ENCODE results near the gene EFNA5.

Gene EFNA5

DNA sequence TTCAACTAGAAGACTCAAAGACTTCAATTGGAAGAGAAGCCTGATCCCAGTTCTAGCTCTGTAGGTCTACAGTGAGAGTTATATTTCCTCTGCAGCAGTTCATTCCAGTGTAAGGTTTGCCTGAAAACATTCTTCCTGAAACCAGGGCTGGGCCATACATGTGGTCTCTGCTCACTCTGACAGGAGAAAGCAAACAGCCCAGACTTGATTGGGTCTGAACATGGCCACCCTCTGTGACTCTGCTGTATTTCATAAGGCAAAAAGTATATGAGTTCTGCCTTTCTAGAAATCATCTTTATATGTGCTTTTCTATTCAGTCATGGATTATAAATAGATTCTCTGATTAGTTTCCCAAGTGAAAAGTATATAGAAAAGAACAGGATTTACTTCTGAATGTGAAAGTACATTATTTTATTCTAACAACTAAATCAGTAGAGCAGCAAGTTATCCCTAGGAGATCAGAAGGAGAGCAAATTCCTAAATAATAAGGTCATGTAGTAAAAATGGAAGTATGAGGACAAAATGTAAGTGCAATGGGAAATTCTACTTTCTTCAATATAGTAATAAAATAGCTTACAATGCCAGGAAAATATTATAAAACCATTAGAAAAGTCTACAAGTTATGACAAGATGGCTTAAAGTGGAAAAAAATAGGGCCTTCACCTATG lies 144.3 kb downstream of the EFNA5 start:
- peaks cover 20% of the 10 kb centered on the region for H3K4me1 ChIP-seq (ENCODE audit: control insufficient read depth, insufficient read depth, low read length)
- TF ChIP-seq, protein P1, sequence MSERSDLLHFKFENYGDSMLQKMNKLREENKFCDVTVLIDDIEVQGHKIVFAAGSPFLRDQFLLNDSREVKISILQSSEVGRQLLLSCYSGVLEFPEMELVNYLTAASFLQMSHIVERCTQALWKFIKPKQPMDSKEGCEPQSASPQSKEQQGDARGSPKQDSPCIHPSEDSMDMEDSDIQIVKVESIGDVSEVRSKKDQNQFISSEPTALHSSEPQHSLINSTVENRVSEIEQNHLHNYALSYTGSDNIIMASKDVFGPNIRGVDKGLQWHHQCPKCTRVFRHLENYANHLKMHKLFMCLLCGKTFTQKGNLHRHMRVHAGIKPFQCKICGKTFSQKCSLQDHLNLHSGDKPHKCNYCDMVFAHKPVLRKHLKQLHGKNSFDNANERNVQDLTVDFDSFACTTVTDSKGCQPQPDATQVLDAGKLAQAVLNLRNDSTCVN (tag by site-specific recombination; optimal IDR thresholded peaks at IDR 0.05) = no peak
- TF ChIP-seq, protein P2, sequence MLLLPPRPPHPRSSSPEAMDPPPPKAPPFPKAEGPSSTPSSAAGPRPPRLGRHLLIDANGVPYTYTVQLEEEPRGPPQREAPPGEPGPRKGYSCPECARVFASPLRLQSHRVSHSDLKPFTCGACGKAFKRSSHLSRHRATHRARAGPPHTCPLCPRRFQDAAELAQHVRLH (tag by site-specific recombination; IDR thresholded peaks at IDR 0.05) = no peak
- TF ChIP-seq ZNF621 (tag by site-specific recombination; IDR thresholded peaks at IDR 0.05) (no peak), ZNF768 (tag by site-specific recombination; IDR thresholded peaks at IDR 0.05) (no peak), ZNF2 (tag by site-specific recombination; IDR thresholded peaks at IDR 0.05) (no peak), PRDM1 (tag by site-specific recombination; IDR thresholded peaks at IDR 0.05) (peak; percentile 52), ZFP37 (tag by site-specific recombination; IDR thresholded peaks at IDR 0.05) (no peak), ZBTB17 (tag by site-specific recombination; IDR thresholded peaks at IDR 0.05) (0 out of 2 replicates have a peak, but pooled peaks have one; percentile 14), YY2 (tag by site-specific recombination; IDR thresholded peaks at IDR 0.05) (no peak), ZSCAN30 (tag by site-specific recombination; IDR thresholded peaks at IDR 0.05) (no peak), ZNF544 (tag by site-specific recombination; IDR thresholded peaks at IDR 0.05) (no peak)
- TF ChIP-seq, protein P3, sequence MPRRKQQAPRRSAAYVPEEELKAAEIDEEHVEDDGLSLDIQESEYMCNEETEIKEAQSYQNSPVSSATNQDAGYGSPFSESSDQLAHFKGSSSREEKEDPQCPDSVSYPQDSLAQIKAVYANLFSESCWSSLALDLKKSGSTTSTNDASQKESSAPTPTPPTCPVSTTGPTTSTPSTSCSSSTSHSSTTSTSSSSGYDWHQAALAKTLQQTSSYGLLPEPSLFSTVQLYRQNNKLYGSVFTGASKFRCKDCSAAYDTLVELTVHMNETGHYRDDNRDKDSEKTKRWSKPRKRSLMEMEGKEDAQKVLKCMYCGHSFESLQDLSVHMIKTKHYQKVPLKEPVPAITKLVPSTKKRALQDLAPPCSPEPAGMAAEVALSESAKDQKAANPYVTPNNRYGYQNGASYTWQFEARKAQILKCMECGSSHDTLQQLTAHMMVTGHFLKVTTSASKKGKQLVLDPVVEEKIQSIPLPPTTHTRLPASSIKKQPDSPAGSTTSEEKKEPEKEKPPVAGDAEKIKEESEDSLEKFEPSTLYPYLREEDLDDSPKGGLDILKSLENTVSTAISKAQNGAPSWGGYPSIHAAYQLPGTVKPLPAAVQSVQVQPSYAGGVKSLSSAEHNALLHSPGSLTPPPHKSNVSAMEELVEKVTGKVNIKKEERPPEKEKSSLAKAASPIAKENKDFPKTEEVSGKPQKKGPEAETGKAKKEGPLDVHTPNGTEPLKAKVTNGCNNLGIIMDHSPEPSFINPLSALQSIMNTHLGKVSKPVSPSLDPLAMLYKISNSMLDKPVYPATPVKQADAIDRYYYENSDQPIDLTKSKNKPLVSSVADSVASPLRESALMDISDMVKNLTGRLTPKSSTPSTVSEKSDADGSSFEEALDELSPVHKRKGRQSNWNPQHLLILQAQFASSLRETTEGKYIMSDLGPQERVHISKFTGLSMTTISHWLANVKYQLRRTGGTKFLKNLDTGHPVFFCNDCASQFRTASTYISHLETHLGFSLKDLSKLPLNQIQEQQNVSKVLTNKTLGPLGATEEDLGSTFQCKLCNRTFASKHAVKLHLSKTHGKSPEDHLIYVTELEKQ (tag by site-specific recombination; IDR thresholded peaks at IDR 0.05; ENCODE audit: borderline replicate concordance) = no peak
- no peak overlapping the region for H3K4me3 ChIP-seq (ENCODE audit: low read depth, low read length)
- no peaks in the 10 kb centered on the region for H3K36me3 ChIP-seq (ENCODE audit: control insufficient read depth in 2 of 2, insufficient read depth in 1 of 2, low read length in 2 of 2)
- no peak overlapping the region for H3K27ac ChIP-seq (ENCODE audit: extremely low read depth, low read depth, low read length)
- no peaks in the 10 kb centered on the region for H3K9me3 ChIP-seq (ENCODE audit: control insufficient read depth, insufficient read depth, low read depth, low read length)
- ChIA-PET CTCF (no interaction called here), POLR2A (no interaction called here)

DNA sequence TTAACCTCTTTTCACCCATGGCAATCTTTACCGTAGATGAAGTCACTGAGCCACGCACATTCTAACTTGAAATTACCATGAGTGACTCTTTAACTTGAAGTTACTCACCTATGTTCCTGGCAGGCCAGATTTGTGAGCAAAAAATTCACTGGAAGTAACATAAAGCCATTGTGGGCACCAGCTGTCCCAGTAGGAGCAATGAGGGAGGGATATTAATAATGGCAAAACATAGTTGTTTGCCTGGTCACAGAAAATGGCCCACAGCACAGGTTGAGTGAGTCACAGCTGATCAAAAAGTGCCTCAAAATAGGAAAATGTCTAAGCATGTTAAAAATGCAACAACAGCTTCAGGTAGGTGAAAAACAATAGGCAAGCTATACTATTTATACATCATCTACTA lies 146.6 kb downstream of the EFNA5 start:
- POLR2A ChIA-PET = no interaction called here
- no peak overlapping the region for H3K27ac ChIP-seq (ENCODE audit: extremely low read depth, low read depth, low read length)
- CTCF ChIA-PET = no interaction called here
- TF ChIP-seq, protein P4, sequence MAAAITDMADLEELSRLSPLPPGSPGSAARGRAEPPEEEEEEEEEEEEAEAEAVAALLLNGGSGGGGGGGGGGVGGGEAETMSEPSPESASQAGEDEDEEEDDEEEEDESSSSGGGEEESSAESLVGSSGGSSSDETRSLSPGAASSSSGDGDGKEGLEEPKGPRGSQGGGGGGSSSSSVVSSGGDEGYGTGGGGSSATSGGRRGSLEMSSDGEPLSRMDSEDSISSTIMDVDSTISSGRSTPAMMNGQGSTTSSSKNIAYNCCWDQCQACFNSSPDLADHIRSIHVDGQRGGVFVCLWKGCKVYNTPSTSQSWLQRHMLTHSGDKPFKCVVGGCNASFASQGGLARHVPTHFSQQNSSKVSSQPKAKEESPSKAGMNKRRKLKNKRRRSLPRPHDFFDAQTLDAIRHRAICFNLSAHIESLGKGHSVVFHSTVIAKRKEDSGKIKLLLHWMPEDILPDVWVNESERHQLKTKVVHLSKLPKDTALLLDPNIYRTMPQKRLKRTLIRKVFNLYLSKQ (tag by site-specific recombination; IDR thresholded peaks at IDR 0.05; ENCODE audit: borderline replicate concordance) = no peak
- TF ChIP-seq ZNF311 (tag by site-specific recombination; IDR thresholded peaks at IDR 0.05; ENCODE audit: borderline replicate concordance) = no peak
- TF ChIP-seq ZFHX2 (tag by site-specific recombination; conservative IDR thresholded peaks at IDR 0.05) = no peak
- TF ChIP-seq, protein P5, sequence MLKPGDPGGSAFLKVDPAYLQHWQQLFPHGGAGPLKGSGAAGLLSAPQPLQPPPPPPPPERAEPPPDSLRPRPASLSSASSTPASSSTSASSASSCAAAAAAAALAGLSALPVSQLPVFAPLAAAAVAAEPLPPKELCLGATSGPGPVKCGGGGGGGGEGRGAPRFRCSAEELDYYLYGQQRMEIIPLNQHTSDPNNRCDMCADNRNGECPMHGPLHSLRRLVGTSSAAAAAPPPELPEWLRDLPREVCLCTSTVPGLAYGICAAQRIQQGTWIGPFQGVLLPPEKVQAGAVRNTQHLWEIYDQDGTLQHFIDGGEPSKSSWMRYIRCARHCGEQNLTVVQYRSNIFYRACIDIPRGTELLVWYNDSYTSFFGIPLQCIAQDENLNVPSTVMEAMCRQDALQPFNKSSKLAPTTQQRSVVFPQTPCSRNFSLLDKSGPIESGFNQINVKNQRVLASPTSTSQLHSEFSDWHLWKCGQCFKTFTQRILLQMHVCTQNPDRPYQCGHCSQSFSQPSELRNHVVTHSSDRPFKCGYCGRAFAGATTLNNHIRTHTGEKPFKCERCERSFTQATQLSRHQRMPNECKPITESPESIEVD (tag by site-specific recombination; IDR thresholded peaks at IDR 0.05) = 0 out of 2 replicates have a peak, but pooled peaks have one; percentile 23
- no peak for TF ChIP-seq ZNF292 (tag by site-specific recombination; IDR thresholded peaks at IDR 0.05; ENCODE audit: borderline replicate concordance, low read depth)
- no peak for TF ChIP-seq ZNF146 (tag by site-specific recombination; IDR thresholded peaks at IDR 0.05)
- TF ChIP-seq, protein P6, sequence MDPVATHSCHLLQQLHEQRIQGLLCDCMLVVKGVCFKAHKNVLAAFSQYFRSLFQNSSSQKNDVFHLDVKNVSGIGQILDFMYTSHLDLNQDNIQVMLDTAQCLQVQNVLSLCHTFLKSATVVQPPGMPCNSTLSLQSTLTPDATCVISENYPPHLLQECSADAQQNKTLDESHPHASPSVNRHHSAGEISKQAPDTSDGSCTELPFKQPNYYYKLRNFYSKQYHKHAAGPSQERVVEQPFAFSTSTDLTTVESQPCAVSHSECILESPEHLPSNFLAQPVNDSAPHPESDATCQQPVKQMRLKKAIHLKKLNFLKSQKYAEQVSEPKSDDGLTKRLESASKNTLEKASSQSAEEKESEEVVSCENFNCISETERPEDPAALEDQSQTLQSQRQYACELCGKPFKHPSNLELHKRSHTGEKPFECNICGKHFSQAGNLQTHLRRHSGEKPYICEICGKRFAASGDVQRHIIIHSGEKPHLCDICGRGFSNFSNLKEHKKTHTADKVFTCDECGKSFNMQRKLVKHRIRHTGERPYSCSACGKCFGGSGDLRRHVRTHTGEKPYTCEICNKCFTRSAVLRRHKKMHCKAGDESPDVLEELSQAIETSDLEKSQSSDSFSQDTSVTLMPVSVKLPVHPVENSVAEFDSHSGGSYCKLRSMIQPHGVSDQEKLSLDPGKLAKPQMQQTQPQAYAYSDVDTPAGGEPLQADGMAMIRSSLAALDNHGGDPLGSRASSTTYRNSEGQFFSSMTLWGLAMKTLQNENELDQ (tag by site-specific recombination; IDR thresholded peaks at IDR 0.05; ENCODE audit: low read depth) = no peak
- TF ChIP-seq IKZF3 (tag by site-specific recombination; IDR thresholded peaks at IDR 0.05) = no peak
- TF ChIP-seq, protein P7, sequence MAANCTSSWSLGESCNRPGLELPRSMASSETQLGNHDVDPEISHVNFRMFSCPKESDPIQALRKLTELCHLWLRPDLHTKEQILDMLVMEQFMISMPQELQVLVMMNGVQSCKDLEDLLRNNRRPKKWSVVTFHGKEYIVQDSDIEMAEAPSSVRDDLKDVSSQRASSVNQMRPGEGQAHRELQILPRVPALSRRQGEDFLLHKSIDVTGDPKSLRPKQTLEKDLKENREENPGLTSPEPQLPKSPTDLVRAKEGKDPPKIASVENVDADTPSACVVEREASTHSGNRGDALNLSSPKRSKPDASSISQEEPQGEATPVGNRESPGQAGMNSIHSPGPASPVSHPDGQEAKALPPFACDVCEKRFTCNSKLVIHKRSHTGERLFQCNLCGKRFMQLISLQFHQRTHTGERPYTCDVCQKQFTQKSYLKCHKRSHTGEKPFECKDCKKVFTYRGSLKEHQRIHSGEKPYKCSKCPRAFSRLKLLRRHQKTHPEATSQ (tag by site-specific recombination; IDR thresholded peaks at IDR 0.05) = no peak
- peaks cover 23% of the 10 kb centered on the region for H3K4me1 ChIP-seq (ENCODE audit: control insufficient read depth, insufficient read depth, low read length)
- no peaks in the 10 kb centered on the region for H3K36me3 ChIP-seq (ENCODE audit: control insufficient read depth in 2 of 2, insufficient read depth in 1 of 2, low read length in 2 of 2)
- H3K9me3 ChIP-seq (ENCODE audit: control insufficient read depth, insufficient read depth, low read depth, low read length) = no peaks in the 10 kb centered on the region
- no peak overlapping the region for H3K4me3 ChIP-seq (ENCODE audit: low read depth, low read length)

All from HEK293 (cell line).